Neuronal stem cell (in vitro differentiated cells): ENCODE data around the gene FAM3A. TPM values are rescaled to one million over a fixed set of nuclear protein-coding genes. Genes with fewer than 3 reads are reported as not detected.
"Not testable (repeated sequence)": the region's sequence is repeated elsewhere in the genome, so short reads cannot be mapped to it uniquely, and the experiment has no call there.

ENCODE experiments used
- DNase-seq: peaks from one replicate; pipeline ENCODE4 v3.0.0-alpha.2; 2013; ENCODE audit warnings: low spot score
- H2AFZ ChIP-seq: one replicate; pipeline ENCODE4 v1.6.1; 2013; ENCODE audit warnings: mild to moderate bottlenecking, low read length, inconsistent platforms
- H2AK5ac ChIP-seq: 2 replicates; pipeline ENCODE4 v1.6.1; 2013; ENCODE audit warnings: low read depth, mild to moderate bottlenecking, inconsistent platforms, low read length, moderate library complexity, mixed read lengths
- H2BK120ac ChIP-seq: 2 replicates; pipeline ENCODE4 v1.6.1; 2013; ENCODE audit warnings: low read depth, mild to moderate bottlenecking, inconsistent platforms, low read length, moderate library complexity, mixed read lengths
- H2BK12ac ChIP-seq: one replicate; pipeline ENCODE4 v1.6.1; 2013; ENCODE audit warnings: low read length, inconsistent platforms
- H2BK15ac ChIP-seq: 2 replicates; pipeline ENCODE4 v1.6.1; 2013; ENCODE audit warnings: mild to moderate bottlenecking, low read length, inconsistent platforms, mixed read lengths
- H2BK5ac ChIP-seq: one replicate; pipeline ENCODE4 v1.6.1; 2013; ENCODE audit warnings: inconsistent platforms, mild to moderate bottlenecking, low read length, moderate library complexity
- H3K14ac ChIP-seq: one replicate; pipeline ENCODE4 v1.6.1; 2013; ENCODE audit warnings: low read length, inconsistent platforms
- H3K18ac ChIP-seq: 2 replicates; pipeline ENCODE4 v1.6.1; 2013; ENCODE audit warnings: low read length, inconsistent platforms
- H3K23ac ChIP-seq: 2 replicates; pipeline ENCODE4 v1.6.1; 2013; ENCODE audit warnings: low read depth, mild to moderate bottlenecking, mixed read lengths, low read length, inconsistent platforms; ENCODE audit not compliant: poor library complexity
- H3K27ac ChIP-seq: replicated peaks from 3 replicates; pipeline ENCODE4 v1.5.1; 2013; ENCODE audit warnings: low read length, inconsistent platforms
- H3K27me3 ChIP-seq, 3 experiments: 2 replicates each; pipeline ENCODE4 v1.6.1; 2013; ENCODE audit warnings: low read length in 3 of 3, mild to moderate bottlenecking in 2 of 3, inconsistent platforms in 1 of 3, low read depth in 1 of 3, mixed read lengths in 1 of 3, moderate library complexity in 1 of 3; ENCODE audit not compliant: control insufficient read depth in 3 of 3, insufficient read depth in 3 of 3
- H3K36me3 ChIP-seq, 2 donors: replicated peaks in 1 of 2; 2 replicates each; pipeline ENCODE4 v1.6.1; 2013; ENCODE audit warnings: low read length in 2 of 2; ENCODE audit not compliant: control insufficient read depth in 2 of 2, insufficient read depth in 2 of 2
- H3K4ac ChIP-seq: 2 replicates; pipeline ENCODE4 v1.6.1; 2013; ENCODE audit warnings: inconsistent platforms, mild to moderate bottlenecking, low read length, moderate library complexity
- H3K4me1 ChIP-seq, 2 donors: 1 replicate in 1 of 2; 2 replicates in 1 of 2; pipeline ENCODE4 v1.6.1; 2013; ENCODE audit warnings: low read length in 2 of 2, low read depth in 1 of 2; ENCODE audit not compliant: control insufficient read depth in 2 of 2, insufficient read depth in 1 of 2
- H3K4me2 ChIP-seq: one replicate; pipeline ENCODE4 v1.6.1; 2013; ENCODE audit warnings: mild to moderate bottlenecking, low read length, inconsistent platforms; ENCODE audit not compliant: insufficient read depth, poor library complexity, severe bottlenecking
- H3K4me3 ChIP-seq, 2 donors: 2 replicates each; pipeline ENCODE4 v1.5.1; 2013; ENCODE audit warnings: low read length in 2 of 2, mild to moderate bottlenecking in 2 of 2, inconsistent platforms in 1 of 2, moderate library complexity in 1 of 2
- H3K79me1 ChIP-seq: one replicate; pipeline ENCODE4 v1.6.1; 2013; ENCODE audit warnings: low read depth, mild to moderate bottlenecking, inconsistent platforms, low read length, moderate library complexity
- H3K9ac ChIP-seq: one replicate; pipeline ENCODE4 v1.6.1; 2013; ENCODE audit warnings: mild to moderate bottlenecking, low read depth, low read length, inconsistent platforms; ENCODE audit not compliant: poor library complexity
- H3K9me3 ChIP-seq, 2 donors: replicated peaks in 1 of 2; 2 replicates each; pipeline versions ENCODE3 to v1.6.1; 2013; ENCODE audit warnings: low read length in 2 of 2, mild to moderate bottlenecking in 2 of 2, inconsistent platforms in 1 of 2, low read depth in 1 of 2, mixed read lengths in 1 of 2, moderate library complexity in 1 of 2; ENCODE audit not compliant: control insufficient read depth in 2 of 2, insufficient read depth in 1 of 2
- H4K8ac ChIP-seq: one replicate; pipeline ENCODE4 v1.6.1; 2013; ENCODE audit warnings: low read depth, mild to moderate bottlenecking, inconsistent platforms, low read length, moderate library complexity
- H4K91ac ChIP-seq: one replicate; pipeline ENCODE4 v1.6.1; 2013; ENCODE audit warnings: low read length, low read depth, mild to moderate bottlenecking, inconsistent platforms; ENCODE audit not compliant: poor library complexity
- WGBS, 2 donors: extraction: QIAGEN DNeasy Blood & Tissue Kit; methylation state at CpG; one replicate each; pipeline ENCODE4 v1.1.7; 2013; ENCODE audit warnings: missing lambda C conversion rate in 2 of 2, mixed read lengths in 1 of 2; ENCODE audit not compliant: insufficient read length in 2 of 2, insufficient replicate concordance in 1 of 2; ENCODE audit errors: extremely low coverage in 2 of 2; 5-methylcytosine and 5-hydroxymethylcytosine counted together
- polyA plus RNA-seq, 2 experiments: library from polyadenylated mRNA; stranded (reverse); fragments of 200-250 nt; gene quantifications; one replicate each; pipeline ENCODE4 v1.2.3, GENCODE V29; 2013

FAM3A gene, protein sequence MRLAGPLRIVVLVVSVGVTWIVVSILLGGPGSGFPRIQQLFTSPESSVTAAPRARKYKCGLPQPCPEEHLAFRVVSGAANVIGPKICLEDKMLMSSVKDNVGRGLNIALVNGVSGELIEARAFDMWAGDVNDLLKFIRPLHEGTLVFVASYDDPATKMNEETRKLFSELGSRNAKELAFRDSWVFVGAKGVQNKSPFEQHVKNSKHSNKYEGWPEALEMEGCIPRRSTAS
- 12.9 TPM for polyA plus RNA-seq (2013, experiment 1 of 2)
- 14.6 TPM for polyA plus RNA-seq (2013, experiment 2 of 2)

DNA sequence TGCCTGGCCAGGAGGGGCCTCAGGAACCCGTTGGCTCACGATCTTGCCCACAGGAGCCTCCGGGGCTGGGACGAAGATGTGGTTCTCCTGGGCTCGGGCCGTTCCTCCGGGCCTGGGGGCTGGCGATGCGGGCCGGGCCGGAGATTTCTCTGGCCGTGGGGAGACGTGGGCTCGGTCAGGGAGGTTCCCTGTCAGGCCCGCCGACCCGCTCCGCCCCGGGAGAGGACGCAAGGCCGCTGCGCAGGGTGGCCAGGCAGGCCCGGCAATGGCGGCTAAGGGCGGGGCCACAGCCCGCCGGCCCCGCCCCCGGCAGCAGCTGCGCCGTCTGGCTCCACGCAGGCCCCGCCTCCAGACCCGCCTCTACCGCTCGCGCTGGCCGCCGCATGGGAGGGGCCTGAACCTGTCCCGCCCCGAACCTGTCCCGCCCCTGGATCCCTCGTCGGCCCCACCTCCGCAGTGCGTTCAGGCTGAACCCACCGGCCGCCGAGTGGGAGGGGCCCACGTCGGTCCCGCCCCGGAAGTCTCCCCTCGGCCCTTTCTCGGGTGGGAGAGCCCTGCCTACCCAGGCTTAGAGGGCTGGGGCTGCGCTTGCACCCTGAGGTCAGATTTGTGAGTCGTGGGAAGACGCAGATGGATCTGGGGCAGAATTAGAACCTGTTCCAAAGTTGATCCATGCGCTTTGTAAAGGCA, at the start of gene FAM3A:
Gene FAM3A, minus strand, starts transcription at position 267 of the 690 bp plus-strand sequence. CDS start 460 bp downstream, outside the sequence.
- Histone ChIP-seq H2BK5ac (peak within 1 kb of the TSS; percentile 39), H3K9me3 (no peaks in the 10 kb centered on the region), H3K18ac (peak within 1 kb of the TSS; percentile 83), H3K23ac (no peak within 1 kb of the TSS), H3K4me1 (peaks cover 5 to 10% of the 10 kb centered on the region in 2 donors), H3K14ac (no peak within 1 kb of the TSS), H3K36me3 (peaks cover 0 to 1% of the 10 kb centered on the region in 2 donors), H4K91ac (no peak within 1 kb of the TSS), H3K4me2 (peak within 1 kb of the TSS; percentile 77), H3K27ac (peak within 1 kb of the TSS; percentile 84), H3K27me3 (no peaks in the 10 kb centered on the region), H4K8ac (no peak within 1 kb of the TSS), H2BK15ac (no peak within 1 kb of the TSS), H3K9ac (peak within 1 kb of the TSS; percentile 72), H2AFZ (peak within 1 kb of the TSS; percentile 88), H3K4ac (peak within 1 kb of the TSS; percentile 53), H2BK12ac (no peak within 1 kb of the TSS), H2AK5ac (no peak within 1 kb of the TSS), H3K4me3 (peak within 1 kb of the TSS; percentile 70 to 91), H2BK120ac (no peak within 1 kb of the TSS), H3K79me1 (no peaks in the 10 kb centered on the region)
- DNase-seq, result peak; percentile 77
- WGBS, 2 donors, result no CpG with 5 or more reads among the region's 59 CpGs

DNA sequence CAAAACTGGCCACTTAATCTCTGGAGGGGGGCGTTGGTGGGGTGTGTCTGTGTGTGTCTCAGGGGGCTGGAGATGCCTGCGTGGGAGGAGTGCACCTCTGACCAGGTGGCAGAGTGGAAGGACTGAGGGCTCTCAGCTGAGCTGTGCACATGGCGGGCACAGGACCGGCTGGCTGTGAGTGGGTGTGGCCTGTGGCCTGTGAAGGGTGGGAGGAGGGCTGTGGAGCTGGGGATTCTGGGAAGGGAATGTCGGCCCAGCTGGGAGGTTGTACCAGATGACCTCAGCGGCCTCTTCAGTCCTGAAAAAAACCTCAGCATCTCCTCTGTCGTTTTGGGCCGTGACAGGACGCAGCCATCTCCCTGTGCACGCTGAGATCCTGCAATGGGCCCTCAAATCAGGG, 46.3 kb upstream of the FAM3A start:
- H2BK15ac ChIP-seq, H4K8ac ChIP-seq, H3K79me1 ChIP-seq, H2AFZ ChIP-seq, H3K27ac ChIP-seq, H4K91ac ChIP-seq, H3K23ac ChIP-seq, H2BK12ac ChIP-seq, H3K9ac ChIP-seq, H2BK120ac ChIP-seq, H3K18ac ChIP-seq, H3K4ac ChIP-seq, H2AK5ac ChIP-seq, H3K14ac ChIP-seq, H3K4me2 ChIP-seq, H3K27me3 ChIP-seq, H3K9me3 ChIP-seq, H3K4me3 ChIP-seq, H3K4me1 ChIP-seq, H3K36me3 ChIP-seq, H2BK5ac ChIP-seq, DNase-seq: not testable (repeated sequence)
- no CpG with 5 or more reads among the region's 10 CpGs for WGBS, 2 donors

DNA sequence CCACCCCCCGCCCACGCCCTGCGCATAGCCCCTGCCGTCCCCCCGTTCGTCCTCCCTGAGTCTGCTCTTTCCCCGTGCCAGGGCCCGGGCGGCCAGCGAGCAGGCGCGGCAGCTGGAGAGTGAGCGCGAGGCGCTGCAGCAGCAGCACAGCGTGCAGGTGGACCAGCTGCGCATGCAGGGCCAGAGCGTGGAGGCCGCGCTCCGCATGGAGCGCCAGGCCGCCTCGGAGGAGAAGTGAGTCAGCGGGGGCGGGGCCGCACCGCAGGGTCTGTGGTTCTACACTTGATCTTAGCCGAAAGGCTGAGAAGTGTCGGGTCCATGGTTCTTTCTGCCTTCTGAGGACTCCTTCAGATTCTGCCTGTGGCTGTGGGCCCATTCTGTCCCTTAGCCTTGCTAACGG, 44.3 kb upstream of the FAM3A start:
- not testable (repeated sequence) for H3K23ac ChIP-seq, H3K27me3 ChIP-seq, H3K18ac ChIP-seq, H4K8ac ChIP-seq, H2BK120ac ChIP-seq, H3K79me1 ChIP-seq, H2AK5ac ChIP-seq, H2BK5ac ChIP-seq, H2AFZ ChIP-seq, H3K14ac ChIP-seq, H3K9me3 ChIP-seq, H3K4me3 ChIP-seq, H2BK15ac ChIP-seq, H3K36me3 ChIP-seq, H3K4ac ChIP-seq, H2BK12ac ChIP-seq, DNase-seq, H3K4me1 ChIP-seq, H3K9ac ChIP-seq, H3K27ac ChIP-seq, H3K4me2 ChIP-seq, H4K91ac ChIP-seq
- WGBS, 2 donors, result no CpG with 5 or more reads among the region's 31 CpGs

DNA sequence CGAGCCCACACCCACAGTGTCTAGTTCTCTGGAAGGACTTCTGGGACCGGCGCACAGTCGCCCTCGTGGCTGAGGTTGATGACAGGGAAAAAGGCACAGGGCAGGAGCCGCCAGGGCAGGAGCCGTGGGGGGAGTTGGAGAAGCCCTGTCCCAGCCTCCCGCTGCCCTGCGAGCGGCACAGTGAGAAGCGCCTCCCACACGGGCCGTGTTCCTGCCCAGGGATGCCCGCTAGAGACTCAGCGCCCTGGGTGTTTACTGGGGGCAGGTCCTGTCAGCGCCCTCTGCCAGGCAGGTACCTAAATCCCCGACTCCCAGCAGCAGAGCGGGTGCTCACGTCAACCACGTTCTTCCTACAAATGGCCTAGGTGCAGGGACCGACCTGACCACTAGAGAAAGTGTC, 42.9 kb upstream of the FAM3A start:
- not testable (repeated sequence) for H3K4me2 ChIP-seq, H3K18ac ChIP-seq, H3K27me3 ChIP-seq, DNase-seq, H3K79me1 ChIP-seq, H3K4ac ChIP-seq, H3K14ac ChIP-seq, H2AFZ ChIP-seq, H4K8ac ChIP-seq, H2BK5ac ChIP-seq, H3K9me3 ChIP-seq, H2BK120ac ChIP-seq, H3K4me1 ChIP-seq, H4K91ac ChIP-seq, H3K9ac ChIP-seq, H2BK15ac ChIP-seq, H3K4me3 ChIP-seq, H3K23ac ChIP-seq, H3K27ac ChIP-seq, H3K36me3 ChIP-seq, H2AK5ac ChIP-seq, H2BK12ac ChIP-seq
- no CpG with 5 or more reads among the region's 21 CpGs for WGBS, 2 donors
